CD14-positive monocyte (primary cell): ENCODE measurements around the gene TOR1AIP2. TPM values are rescaled to one million over a fixed set of nuclear protein-coding genes. Genes with fewer than 3 reads are reported as not detected.

Experiments
- DNase-seq, 3 donors: peaks; one replicate each; pipeline ENCODE4 v3.0.0-alpha.2; 2011 to 2022
- H2AFZ ChIP-seq: 2 replicates; pipeline ENCODE4 v1.6.0; 2012; ENCODE audit warnings: mild to moderate bottlenecking, low read depth, low read length, inconsistent platforms; ENCODE audit not compliant: insufficient read depth, poor library complexity, severe bottlenecking
- H3K27ac ChIP-seq, 2 donors: 1 replicate in 1 of 2; 2 replicates in 1 of 2; pipeline ENCODE4 v1.5.1; 2012 to 2013; ENCODE audit warnings: low read length in 2 of 2, control low read depth in 1 of 2, inconsistent platforms in 1 of 2, low read depth in 1 of 2, mild to moderate bottlenecking in 1 of 2
- H3K27me3 ChIP-seq, 2 donors: one replicate each; pipeline versions ENCODE4 v1.6.0 to v1.6.1; 2011 to 2013; ENCODE audit warnings: low read length in 2 of 2; ENCODE audit not compliant: control insufficient read depth in 2 of 2, insufficient read depth in 2 of 2
- H3K36me3 ChIP-seq, 2 donors: replicated peaks in 1 of 2; 1 replicate in 1 of 2; 2 replicates in 1 of 2; pipeline versions ENCODE4 v1.5.1 to v1.6.1; 2012 to 2013; ENCODE audit warnings: low read length in 2 of 2, control low read depth in 1 of 2, inconsistent platforms in 1 of 2, mild to moderate bottlenecking in 1 of 2; ENCODE audit not compliant: insufficient read depth in 2 of 2, control insufficient read depth in 1 of 2
- H3K4me1 ChIP-seq, 2 donors: 1 replicate in 1 of 2; 2 replicates in 1 of 2; pipeline versions ENCODE4 v1.5.1 to v1.6.1; 2012 to 2013; ENCODE audit warnings: low read length in 2 of 2, control low read depth in 1 of 2, inconsistent platforms in 1 of 2, mild to moderate bottlenecking in 1 of 2, moderate library complexity in 1 of 2; ENCODE audit not compliant: insufficient read depth in 2 of 2, control insufficient read depth in 1 of 2
- H3K4me2 ChIP-seq: replicated peaks from 2 replicates; pipeline ENCODE3; 2012; ENCODE audit warnings: low read length, moderate library complexity, mild to moderate bottlenecking; ENCODE audit not compliant: poor library complexity, severe bottlenecking; ENCODE audit errors: extremely low read depth
- H3K4me3 ChIP-seq, 3 experiments: fragments of 200-600 bp in 1 of 3; sonication (generic) in 1 of 3; replicated peaks in 1 of 3; 1 replicate in 2 of 3; 2 replicates in 1 of 3; pipeline ENCODE4 v1.5.1; 2011 to 2013; ENCODE audit warnings: low read length in 3 of 3, mild to moderate bottlenecking in 3 of 3, control low read depth in 2 of 3, low read depth in 2 of 3, inconsistent platforms in 1 of 3, moderate library complexity in 1 of 3
- H3K79me2 ChIP-seq: 2 replicates; pipeline ENCODE4 v1.6.0; 2012; ENCODE audit warnings: mild to moderate bottlenecking, control low read depth, inconsistent platforms, low read length, moderate library complexity; ENCODE audit not compliant: insufficient read depth
- H3K9ac ChIP-seq: 2 replicates; pipeline ENCODE4 v1.6.0; 2017; ENCODE audit warnings: low read length, mild to moderate bottlenecking; ENCODE audit not compliant: insufficient read depth, poor library complexity, severe bottlenecking
- H3K9me3 ChIP-seq, 2 donors: replicated peaks in 1 of 2; 1 replicate in 1 of 2; 2 replicates in 1 of 2; pipeline versions ENCODE4 v1.5.1 to v1.6.1; 2012 to 2013; ENCODE audit warnings: low read length in 2 of 2, control low read depth in 1 of 2; ENCODE audit not compliant: control insufficient read depth in 1 of 2, insufficient read depth in 1 of 2
- H4K20me1 ChIP-seq: 2 replicates; pipeline ENCODE4 v1.6.0; 2012; ENCODE audit warnings: mild to moderate bottlenecking, low read length, control low read depth, moderate library complexity; ENCODE audit not compliant: insufficient read depth
- H3K27ac Mint-ChIP-seq, 7 donors: one replicate each; pipeline ENCODE4 v1.8.0; 2020; ENCODE audit warnings: mild to moderate bottlenecking in 7 of 7, mixed read lengths in 7 of 7, moderate library complexity in 6 of 7, inconsistent platforms in 2 of 7
- H3K27me3 Mint-ChIP-seq, 3 donors: one replicate each; pipeline ENCODE4 v1.8.0; 2021 to 2022; ENCODE audit warnings: low read depth in 3 of 3, mild to moderate bottlenecking in 3 of 3, mixed read lengths in 3 of 3, moderate library complexity in 3 of 3, inconsistent platforms in 1 of 3
- H3K36me3 Mint-ChIP-seq, 2 donors: one replicate each; pipeline ENCODE4 v1.8.0; 2020; ENCODE audit warnings: mixed read lengths in 2 of 2, inconsistent platforms in 1 of 2, mild to moderate bottlenecking in 1 of 2
- H3K4me1 Mint-ChIP-seq: one replicate; pipeline ENCODE4 v1.8.0; 2020; ENCODE audit warnings: mild to moderate bottlenecking, mixed read lengths
- H3K4me3 Mint-ChIP-seq, 2 donors: one replicate each; pipeline ENCODE4 v1.8.0; 2020; ENCODE audit warnings: mild to moderate bottlenecking in 2 of 2, mixed read lengths in 2 of 2, moderate library complexity in 1 of 2
- H3K9me3 Mint-ChIP-seq, 7 donors: one replicate each; pipeline ENCODE4 v1.8.0; 2020 to 2022; ENCODE audit warnings: mixed read lengths in 7 of 7, mild to moderate bottlenecking in 6 of 7, moderate library complexity in 6 of 7, inconsistent platforms in 2 of 7
- CTCF ChIP-seq: fragments of 200-600 bp; IDR thresholded peaks from one replicate; pipeline ENCODE4 v1.8.0; 2022; ENCODE audit warnings: antibody characterized with exemption, mild to moderate bottlenecking
- WGBS: methylation state at CpG from one replicate; pipeline ENCODE4 v1.1.5; 2013; ENCODE audit warnings: missing lambda C conversion rate; ENCODE audit not compliant: insufficient coverage; 5-methylcytosine and 5-hydroxymethylcytosine counted together
- intact Hi-C, 2 donors: fragments of 100-400 bp; cut with micrococcal nuclease; formaldehyde crosslinking; loops; one replicate each; pipeline versions ENCODE4 v1.15.0 to v1.15.1; 2023
- polyA plus RNA-seq, 3 donors: library from polyadenylated mRNA; depleted of rRNA in 1 of 3; unstranded in 2 of 3; stranded (reverse) in 1 of 3; fragments of 300-500 nt in 2 of 3; fragments of >200 nt in 1 of 3; fragmentation: Illumina TruSeq in 2 of 3; gene quantifications; 1 replicate in 2 of 3; 2 replicates in 1 of 3; pipeline ENCODE4 v1.2.3, GENCODE V29; 2012 to 2021

The TOR1AIP2 gene
- polyA plus RNA-seq, 3 donors = 9.9 to 21.5 (median 20.5) TPM

- H3K36me3 Mint-ChIP-seq = no peaks in the 10 kb centered on the region
- no peak overlapping the region for H2AFZ ChIP-seq
- WGBS = no CpG with 5 or more reads among the region's 1 CpG
- no peaks in the 10 kb centered on the region for H3K9me3 ChIP-seq
- peaks cover 0 to 2% of the 10 kb centered on the region in 2 donors for H3K4me1 ChIP-seq
- no peak overlapping the region for H3K4me3 ChIP-seq
- H3K36me3 ChIP-seq = no peaks in the 10 kb centered on the region
- no peaks in the 10 kb centered on the region for H3K27me3 ChIP-seq
- H3K4me2 ChIP-seq = no peak overlapping the region
- H3K27ac ChIP-seq = no peak overlapping the region
- no peak overlapping the region for H3K9ac ChIP-seq
- H3K79me2 ChIP-seq = no peaks in the 10 kb centered on the region
- no peaks in the 10 kb centered on the region for H4K20me1 ChIP-seq
- peaks cover 2% of the 10 kb centered on the region for H3K4me1 Mint-ChIP-seq
- peak overlapping the region in 1 of 7 donors; percentile 49 for H3K27ac Mint-ChIP-seq
- no peaks in the 10 kb centered on the region for H3K9me3 Mint-ChIP-seq
- intact Hi-C loops = loop anchor here in 1 of 2 donors (5.0 kb wide), 1 partner anchor 731 kb away; no protein-coding TSS in a partner anchor
- no peak for TF ChIP-seq CTCF
- H3K4me3 Mint-ChIP-seq = no peak overlapping the region
- DNase-seq = no peak
- peaks cover 2 to 11% (median 9%) of the 10 kb centered on the region in 3 donors for H3K27me3 Mint-ChIP-seq
Observed at GRCh38 chr1:179808503-179808902, 69.1 kb downstream of the TOR1AIP2 start.

- Histone ChIP-seq H4K20me1 (no peaks in the 10 kb centered on the region), H3K79me2 (no peaks in the 10 kb centered on the region), H3K27me3 (no peaks in the 10 kb centered on the region), H3K4me3 (no peak overlapping the region), H2AFZ (no peak overlapping the region), H3K9me3 (no peaks in the 10 kb centered on the region), H3K36me3 (no peaks in the 10 kb centered on the region), H3K4me1 (peaks cover 0 to 2% of the 10 kb centered on the region in 2 donors), H3K4me2 (no peak overlapping the region), H3K9ac (no peak overlapping the region), H3K27ac (no peak overlapping the region)
- Mint-ChIP-seq H3K9me3 (no peaks in the 10 kb centered on the region), H3K27ac (peak overlapping the region in 1 of 7 donors; percentile 17), H3K27me3 (peaks cover 2 to 9% (median 7%) of the 10 kb centered on the region in 3 donors), H3K36me3 (no peaks in the 10 kb centered on the region), H3K4me3 (no peak overlapping the region), H3K4me1 (peaks cover 2% of the 10 kb centered on the region)
- TF ChIP-seq CTCF = no peak
- no peak for DNase-seq
- intact Hi-C loops = loop anchor here in 1 of 2 donors (5.0 kb wide), 1 partner anchor 731 kb away; no protein-coding TSS in a partner anchor
- WGBS = 85% methylated on average over 6 of the region's 11 CpGs
Observed at GRCh38 chr1:179807691-179808485, 69.7 kb downstream of the TOR1AIP2 start.
